H9 (cell line): ENCODE results near the gene ARID1B. TPM values are rescaled to one million over a fixed set of nuclear protein-coding genes. Genes with fewer than 3 reads are reported as not detected.

Source experiments
- DNase-seq: peaks from one replicate; pipeline ENCODE4 v3.0.0-alpha.2; 2017
- H2AFZ ChIP-seq: one replicate; pipeline ENCODE4 v1.6.1; 2013; ENCODE audit warnings: mild to moderate bottlenecking, low read length, control low read depth, moderate library complexity
- H2AK5ac ChIP-seq: 2 replicates; pipeline ENCODE4 v1.6.1; 2013; ENCODE audit warnings: low read length, control low read depth, mixed read lengths; ENCODE audit not compliant: insufficient read length
- H2BK120ac ChIP-seq: one replicate; pipeline ENCODE4 v1.6.1; 2013; ENCODE audit warnings: low read depth, mild to moderate bottlenecking, low read length, control low read depth, inconsistent platforms; ENCODE audit not compliant: poor library complexity, severe bottlenecking
- H2BK12ac ChIP-seq: 2 replicates; pipeline ENCODE4 v1.6.1; 2013; ENCODE audit warnings: low read length, control low read depth, mixed read lengths, low read depth; ENCODE audit not compliant: insufficient read length
- H2BK15ac ChIP-seq: 2 replicates; pipeline ENCODE4 v1.6.1; 2013; ENCODE audit warnings: low read depth, low read length, control low read depth
- H2BK20ac ChIP-seq: one replicate; pipeline ENCODE4 v1.6.1; 2013; ENCODE audit warnings: low read depth, mild to moderate bottlenecking, low read length, control low read depth, inconsistent platforms; ENCODE audit not compliant: poor library complexity, severe bottlenecking
- H2BK5ac ChIP-seq: 2 replicates; pipeline ENCODE4 v1.6.1; 2013; ENCODE audit warnings: low read length, control low read depth, mixed read lengths; ENCODE audit not compliant: insufficient read length
- H3K14ac ChIP-seq: 2 replicates; pipeline ENCODE4 v1.6.1; 2013; ENCODE audit warnings: low read length, control low read depth; ENCODE audit not compliant: insufficient read depth
- H3K18ac ChIP-seq: 2 replicates; pipeline ENCODE4 v1.6.1; 2013; ENCODE audit warnings: low read depth, mild to moderate bottlenecking, mixed read lengths, low read length, control low read depth; ENCODE audit not compliant: insufficient read length
- H3K23ac ChIP-seq: 2 replicates; pipeline ENCODE4 v1.6.1; 2013; ENCODE audit warnings: low read length, control low read depth, mixed read lengths, low read depth; ENCODE audit not compliant: insufficient read length
- H3K23me2 ChIP-seq: 2 replicates; pipeline ENCODE4 v1.6.1; 2013; ENCODE audit warnings: low read depth, mild to moderate bottlenecking, mixed read lengths, low read length, control low read depth; ENCODE audit not compliant: insufficient read length, poor library complexity, severe bottlenecking
- H3K27ac ChIP-seq: 2 replicates; pipeline ENCODE4 v1.5.1; 2013; ENCODE audit warnings: low read length, control low read depth, mixed read lengths, low read depth; ENCODE audit not compliant: insufficient read length
- H3K27me3 ChIP-seq: 2 replicates; pipeline ENCODE4 v1.6.1; 2013; ENCODE audit warnings: low read length, control low read depth, inconsistent platforms; ENCODE audit not compliant: insufficient read depth
- H3K4ac ChIP-seq: 2 replicates; pipeline ENCODE4 v1.6.1; 2013; ENCODE audit warnings: low read depth, mild to moderate bottlenecking, control low read depth, inconsistent platforms, low read length, moderate library complexity
- H3K4me1 ChIP-seq: 2 replicates; pipeline ENCODE4 v1.6.1; 2013; ENCODE audit warnings: low read length, control low read depth, inconsistent platforms; ENCODE audit not compliant: insufficient read depth
- H3K4me2 ChIP-seq: 2 replicates; pipeline ENCODE4 v1.6.1; 2013; ENCODE audit warnings: low read length, control low read depth, mixed read lengths; ENCODE audit not compliant: insufficient read length, insufficient read depth
- H3K56ac ChIP-seq: 2 replicates; pipeline ENCODE4 v1.6.1; 2013; ENCODE audit warnings: low read depth, mild to moderate bottlenecking, mixed read lengths, low read length, control low read depth; ENCODE audit not compliant: insufficient read length
- H3K79me1 ChIP-seq: 2 replicates; pipeline ENCODE4 v1.6.1; 2013; ENCODE audit warnings: low read depth, mild to moderate bottlenecking, moderate library complexity, low read length, control low read depth, inconsistent platforms; ENCODE audit not compliant: insufficient read depth, poor library complexity, severe bottlenecking
- H3K79me2 ChIP-seq: 2 replicates; pipeline ENCODE4 v1.6.1; 2013; ENCODE audit warnings: low read length, control low read depth, inconsistent platforms; ENCODE audit not compliant: insufficient read depth
- H3K9ac ChIP-seq: 2 replicates; pipeline ENCODE4 v1.6.1; 2013; ENCODE audit warnings: low read length, control low read depth, mixed read lengths; ENCODE audit not compliant: insufficient read length; ENCODE audit errors: extremely low read depth
- H3K9me3 ChIP-seq: one replicate; pipeline ENCODE4 v1.6.1; 2013; ENCODE audit warnings: low read depth, low read length, inconsistent platforms; ENCODE audit not compliant: control insufficient read depth
- H3T11ph ChIP-seq: one replicate; pipeline ENCODE4 v1.6.1; 2013; ENCODE audit warnings: mild to moderate bottlenecking, low read length, control low read depth, inconsistent platforms
- H4K20me1 ChIP-seq: one replicate; pipeline ENCODE4 v1.6.1; 2013; ENCODE audit not compliant: control insufficient read depth, insufficient read length, insufficient read depth
- H4K5ac ChIP-seq: 2 replicates; pipeline ENCODE4 v1.6.1; 2013; ENCODE audit warnings: low read depth, mild to moderate bottlenecking, mixed read lengths, low read length, control low read depth; ENCODE audit not compliant: insufficient read length
- H4K8ac ChIP-seq: replicated peaks from 2 replicates; pipeline ENCODE4 v1.6.1; 2013; ENCODE audit warnings: low read length, control low read depth, mixed read lengths, low read depth; ENCODE audit not compliant: insufficient read length
- H4K91ac ChIP-seq: 2 replicates; pipeline ENCODE4 v1.6.1; 2013; ENCODE audit warnings: low read depth, mild to moderate bottlenecking, moderate library complexity, mixed read lengths, low read length, control low read depth; ENCODE audit not compliant: insufficient read length
- H3K27ac Mint-ChIP-seq, 3 experiments: 2 replicates in 2 of 3; 3 replicates in 1 of 3; pipeline ENCODE4 v1.8.0; 2020 to 2021; ENCODE audit warnings: mixed read lengths in 3 of 3, mild to moderate bottlenecking in 1 of 3, moderate library complexity in 1 of 3
- H3K27me3 Mint-ChIP-seq: 2 replicates; pipeline ENCODE4 v1.8.0; 2021; ENCODE audit warnings: low read depth, mild to moderate bottlenecking, moderate library complexity, mixed read lengths
- H3K36me3 Mint-ChIP-seq, 3 experiments: 2 replicates in 2 of 3; 3 replicates in 1 of 3; pipeline ENCODE4 v1.8.0; 2020 to 2021; ENCODE audit warnings: low read depth in 3 of 3, mixed read lengths in 3 of 3; ENCODE audit not compliant: insufficient read depth in 1 of 3
- H3K4me1 Mint-ChIP-seq, 2 experiments: 2 replicates each; pipeline ENCODE4 v1.8.0; 2020; ENCODE audit warnings: mixed read lengths in 2 of 2
- H3K4me3 Mint-ChIP-seq, 2 experiments: 2 replicates in 1 of 2; 3 replicates in 1 of 2; pipeline ENCODE4 v1.8.0; 2020 to 2021; ENCODE audit warnings: mild to moderate bottlenecking in 2 of 2, mixed read lengths in 2 of 2, moderate library complexity in 1 of 2
- H3K9me3 Mint-ChIP-seq, 2 experiments: 2 replicates in 1 of 2; 3 replicates in 1 of 2; pipeline ENCODE4 v1.8.0; 2020; ENCODE audit warnings: mild to moderate bottlenecking in 2 of 2, mixed read lengths in 2 of 2, moderate library complexity in 1 of 2
- CTCF ChIP-seq: fragments of 200-600 bp; sonication (generic); conservative IDR thresholded peaks from 3 replicates; pipeline ENCODE4 v1.8.0; 2021; ENCODE audit warnings: antibody characterized with exemption, mild to moderate bottlenecking
- WGBS: extraction: QIAGEN DNeasy Blood & Tissue Kit; methylation state at CpG from one replicate; pipeline ENCODE4 v1.1.7; 2013; ENCODE audit warnings: missing lambda C conversion rate, low lambda C conversion rate, mixed read lengths; ENCODE audit not compliant: insufficient read length; ENCODE audit errors: extremely low coverage; 5-methylcytosine and 5-hydroxymethylcytosine counted together
- total RNA-seq: library from RNA; stranded (reverse); gene quantifications from 2 replicates; pipeline ENCODE4 v1.2.1, GENCODE V29; 2021

The ARID1B gene
- total RNA-seq, 1 experiment from 2014 or later, result 88.2 TPM

DNA sequence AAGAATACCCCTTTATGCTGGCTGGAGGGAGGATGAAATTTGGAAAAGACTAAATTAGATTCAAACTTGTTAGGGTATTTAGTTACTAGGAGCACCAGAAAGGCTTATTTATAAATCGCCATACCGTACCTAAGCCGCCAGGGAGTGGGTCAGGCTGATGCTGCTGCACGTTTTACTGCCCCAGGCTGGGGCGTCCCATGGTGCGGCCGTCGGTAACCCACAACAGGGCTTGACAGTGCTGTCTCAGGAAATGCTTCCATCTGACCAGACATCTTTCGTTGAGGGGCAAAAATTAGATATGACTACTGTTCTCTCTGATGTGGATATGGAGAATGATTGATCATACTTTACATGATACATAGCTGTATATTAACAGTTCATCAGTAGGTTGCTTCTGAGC, 52.9 kb downstream of the ARID1B start:
- H3K4me1 ChIP-seq, result peaks cover 2% of the 10 kb centered on the region; the same call in 1 of the 2 replicates
- H3K9ac ChIP-seq, result no peak overlapping the region
- H3K4ac ChIP-seq, result no peak overlapping the region
- H2BK12ac ChIP-seq, result no peak overlapping the region
- no peak overlapping the region for H3K18ac ChIP-seq
- no peaks in the 10 kb centered on the region for H3K27me3 ChIP-seq
- no peak overlapping the region for H2BK15ac ChIP-seq
- no peak overlapping the region for H2BK20ac ChIP-seq
- no peak overlapping the region for H3K4me2 ChIP-seq
- no CpG with 5 or more reads among the region's 9 CpGs for WGBS
- Mint-ChIP-seq H3K27me3 (no peaks in the 10 kb centered on the region; the same call in 1 of the 2 replicates), H3K4me1 (peaks cover 29 to 49% of the 10 kb centered on the region in 2 experiments), H3K27ac (no peak overlapping the region), H3K4me3 (no peak overlapping the region), H3K36me3 (peaks cover 0 to 11% (median 10%) of the 10 kb centered on the region in 3 experiments; a peak in 4 of 7 replicates), H3K9me3 (no peaks in the 10 kb centered on the region)
- H3T11ph ChIP-seq, result no peak overlapping the region
- H3K9me3 ChIP-seq, result no peaks in the 10 kb centered on the region
- no peak overlapping the region for H2BK5ac ChIP-seq
- H4K91ac ChIP-seq, result no peak overlapping the region
- peaks cover 2% of the 10 kb centered on the region for H4K20me1 ChIP-seq
- no peaks in the 10 kb centered on the region for H3K23me2 ChIP-seq
- H2AFZ ChIP-seq, result no peak overlapping the region
- H3K14ac ChIP-seq, result no peak overlapping the region
- peaks cover 13% of the 10 kb centered on the region; the same call in 1 of the 2 replicates for H3K79me2 ChIP-seq
- DNase-seq, result no peak
- no peak overlapping the region for H3K56ac ChIP-seq
- H4K8ac ChIP-seq, result no peak overlapping the region
- H3K23ac ChIP-seq, result no peak overlapping the region
- no peak overlapping the region for H3K27ac ChIP-seq
- H4K5ac ChIP-seq, result no peak overlapping the region
- H2BK120ac ChIP-seq, result no peak overlapping the region
- no peaks in the 10 kb centered on the region for H3K79me1 ChIP-seq
- no peak overlapping the region for H2AK5ac ChIP-seq
- TF ChIP-seq CTCF, result no peak
